ENCODE results near the gene PCDHGB5.
"Not testable (repeated sequence)": the region's sequence is repeated elsewhere in the genome, so short reads cannot be mapped to it uniquely, and the experiment has no call there.

Gene PCDHGB5

DNA sequence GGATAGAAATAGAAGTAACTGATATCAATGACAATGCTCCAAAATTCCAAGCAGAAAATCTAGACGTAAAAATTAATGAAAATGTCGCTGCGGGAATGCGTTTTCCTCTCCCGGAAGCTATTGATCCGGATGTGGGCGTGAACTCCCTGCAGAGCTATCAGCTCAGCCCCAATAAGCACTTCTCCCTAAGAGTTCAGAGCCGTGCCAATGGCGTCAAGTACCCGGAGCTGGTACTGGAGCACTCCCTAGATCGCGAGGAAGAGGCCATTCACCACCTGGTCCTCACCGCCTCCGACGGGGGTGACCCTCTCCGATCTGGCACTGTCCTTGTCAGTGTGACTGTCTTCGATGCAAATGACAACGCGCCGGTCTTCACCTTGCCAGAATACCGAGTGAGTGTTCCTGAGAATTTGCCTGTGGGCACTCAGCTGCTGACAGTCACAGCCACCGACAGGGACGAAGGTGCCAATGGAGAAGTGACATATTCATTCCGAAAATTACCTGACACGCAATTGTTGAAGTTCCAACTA lies 15.9 kb downstream of the PCDHGB5 start:
- Histone ChIP-seq H3K36me3 (ENCODE audit: control insufficient read depth in 4 of 4, insufficient read depth in 4 of 4, low read length in 3 of 4) (peaks cover 0 to 4% (median 0%) of the 10 kb centered on the region in 4 experiments), H3K9me3 (ENCODE audit: control extremely low read depth in 1 of 5, control insufficient read depth in 4 of 5, insufficient read depth in 2 of 5, low read depth in 1 of 5, low read length in 4 of 5) (peaks cover 5 to 40% (median 31%) of the 10 kb centered on the region in 5 experiments), H3K4me1 (ENCODE audit: control extremely low read depth in 1 of 4, control insufficient read depth in 4 of 4, insufficient read depth in 4 of 4, low read length in 3 of 4) (peaks cover 0 to 15% (median 10%) of the 10 kb centered on the region in 4 experiments), H3K27me3 (replicated peaks in 2 of 5; ENCODE audit: control insufficient read depth in 4 of 5, insufficient read depth in 5 of 5, low read length in 4 of 5) (peaks cover 27 to 85% (median 34%) of the 10 kb centered on the region in 5 experiments), H3K4me3 (ENCODE audit: control insufficient read depth in 1 of 7, extremely low read depth in 1 of 7, insufficient read depth in 4 of 7, low read depth in 2 of 7, low read length in 6 of 7) (peak overlapping the region in 6 of 7 experiments; percentile 43 to 84 (median 62)), H3K27ac (ENCODE audit: insufficient read depth in 1 of 2, low read depth in 1 of 2, low read length in 2 of 2, poor library complexity in 1 of 2, severe bottlenecking in 2 of 2) (no peak overlapping the region)
- WGBS (ENCODE audit: insufficient coverage), result 15% methylated on average over 22 of the region's 25 CpGs
- ChIA-PET POLR2A (no interaction called here), CTCF (interaction anchor here (0.9 to 7.4 kb wide), 24 partner anchors 7 to 153 kb away, joined by 3 to 77 read pairs (median 5); partner anchors contain the start of genes PCDHGA11, PCDHGA12, PCDHGB3 and PCDHGB4)
- DNase-seq, result no peak

DNA sequence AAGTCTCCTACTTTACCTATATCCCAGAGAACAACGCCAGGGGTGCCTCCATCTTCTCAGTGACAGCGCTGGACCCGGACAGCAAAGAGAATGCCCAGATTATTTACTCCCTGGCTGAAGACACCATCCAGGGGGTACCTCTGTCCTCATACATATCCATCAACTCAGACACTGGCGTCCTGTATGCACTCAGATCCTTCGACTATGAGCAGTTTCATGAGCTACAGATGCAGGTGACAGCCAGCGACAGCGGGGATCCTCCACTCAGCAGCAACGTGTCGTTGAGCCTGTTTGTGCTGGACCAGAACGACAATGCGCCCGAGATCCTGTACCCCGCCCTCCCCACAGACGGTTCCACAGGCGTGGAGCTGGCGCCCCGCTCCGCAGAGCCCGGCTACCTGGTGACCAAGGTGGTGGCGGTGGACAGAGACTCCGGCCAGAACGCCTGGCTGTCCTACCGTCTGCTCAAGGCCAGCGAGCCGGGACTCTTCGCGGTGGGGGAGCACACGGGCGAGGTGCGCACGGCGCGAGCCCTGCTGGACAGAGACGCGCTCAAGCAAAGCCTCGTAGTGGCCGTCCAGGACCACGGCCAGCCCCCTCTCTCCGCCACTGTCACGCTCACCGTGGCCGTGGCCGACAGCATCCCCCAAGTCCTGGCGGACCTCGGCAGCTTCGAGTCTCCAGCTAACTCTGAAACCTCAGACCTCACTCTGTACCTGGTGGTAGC lies 17.0 kb downstream of the PCDHGB5 start:
- DNase-seq; H3K36me3 ChIP-seq (ENCODE audit: control insufficient read depth in 4 of 4, insufficient read depth in 4 of 4, low read length in 3 of 4); H3K27ac ChIP-seq (ENCODE audit: insufficient read depth in 1 of 2, low read depth in 1 of 2, low read length in 2 of 2, poor library complexity in 1 of 2, severe bottlenecking in 2 of 2); POLR2A ChIA-PET: not testable (repeated sequence)
- Histone ChIP-seq H3K27me3 (replicated peaks in 2 of 5; ENCODE audit: control insufficient read depth in 4 of 5, insufficient read depth in 5 of 5, low read length in 4 of 5) (peaks cover 26 to 85% (median 30%) of the 10 kb centered on the region in 5 experiments), H3K9me3 (ENCODE audit: control extremely low read depth in 1 of 5, control insufficient read depth in 4 of 5, insufficient read depth in 2 of 5, low read depth in 1 of 5, low read length in 4 of 5) (peaks cover 1 to 40% (median 31%) of the 10 kb centered on the region in 5 experiments), H3K4me3 (ENCODE audit: control insufficient read depth in 1 of 7, extremely low read depth in 1 of 7, insufficient read depth in 4 of 7, low read depth in 2 of 7, low read length in 6 of 7) (peak overlapping the region in 1 of 7 experiments; percentile 3), H3K4me1 (ENCODE audit: control extremely low read depth in 1 of 4, control insufficient read depth in 4 of 4, insufficient read depth in 4 of 4, low read length in 3 of 4) (peaks cover 0 to 21% (median 10%) of the 10 kb centered on the region in 4 experiments)
- CTCF ChIA-PET, result interaction anchor here (1.1 to 7.4 kb wide), 10 partner anchors 15 to 152 kb away, joined by 3 to 77 read pairs (median 14); partner anchors contain the start of genes PCDHGA12, PCDHGB4 and PCDHGB5
- 28% methylated on average over 32 of the region's 46 CpGs for WGBS (ENCODE audit: insufficient coverage)

DNA sequence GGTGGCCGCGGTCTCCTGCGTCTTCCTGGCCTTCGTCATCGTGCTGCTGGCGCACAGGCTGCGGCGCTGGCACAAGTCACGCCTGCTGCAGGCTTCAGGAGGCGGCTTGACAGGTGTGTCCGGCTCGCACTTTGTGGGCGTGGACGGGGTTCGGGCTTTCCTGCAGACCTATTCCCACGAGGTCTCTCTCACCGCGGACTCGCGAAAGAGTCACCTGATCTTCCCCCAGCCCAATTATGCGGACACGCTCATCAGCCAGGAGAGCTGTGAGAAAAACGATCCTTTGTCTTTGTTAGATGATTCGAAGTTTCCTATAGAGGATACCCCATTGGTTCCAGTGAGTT lies 17.5 kb downstream of the PCDHGB5 start:
- peaks cover 1 to 38% (median 29%) of the 10 kb centered on the region in 5 experiments for H3K9me3 ChIP-seq (ENCODE audit: control extremely low read depth in 1 of 5, control insufficient read depth in 4 of 5, insufficient read depth in 2 of 5, low read depth in 1 of 5, low read length in 4 of 5)
- H3K4me3 ChIP-seq (ENCODE audit: control insufficient read depth in 1 of 7, extremely low read depth in 1 of 7, insufficient read depth in 4 of 7, low read depth in 2 of 7, low read length in 6 of 7), result peak overlapping the region in 3 of 7 experiments; percentile 3 to 26 (median 16)
- POLR2A ChIA-PET; H3K27ac ChIP-seq (ENCODE audit: insufficient read depth in 1 of 2, low read depth in 1 of 2, low read length in 2 of 2, poor library complexity in 1 of 2, severe bottlenecking in 2 of 2); H3K36me3 ChIP-seq (ENCODE audit: control insufficient read depth in 4 of 4, insufficient read depth in 4 of 4, low read length in 3 of 4): not testable (repeated sequence)
- peak in 2 of 3 donors; percentile 39 to 62 for DNase-seq
- H3K4me1 ChIP-seq (ENCODE audit: control extremely low read depth in 1 of 4, control insufficient read depth in 4 of 4, insufficient read depth in 4 of 4, low read length in 3 of 4), result peaks cover 0 to 21% (median 10%) of the 10 kb centered on the region in 4 experiments
- peaks cover 24 to 83% (median 31%) of the 10 kb centered on the region in 5 experiments for H3K27me3 ChIP-seq (replicated peaks in 2 of 5; ENCODE audit: control insufficient read depth in 4 of 5, insufficient read depth in 5 of 5, low read length in 4 of 5)
- CTCF ChIA-PET, result interaction anchor here (3.2 to 7.4 kb wide), 4 partner anchors 108 to 148 kb away, joined by 9 to 77 read pairs (median 48); no protein-coding TSS in a partner anchor
- 12% methylated on average over 11 of the region's 24 CpGs for WGBS (ENCODE audit: insufficient coverage)

DNA sequence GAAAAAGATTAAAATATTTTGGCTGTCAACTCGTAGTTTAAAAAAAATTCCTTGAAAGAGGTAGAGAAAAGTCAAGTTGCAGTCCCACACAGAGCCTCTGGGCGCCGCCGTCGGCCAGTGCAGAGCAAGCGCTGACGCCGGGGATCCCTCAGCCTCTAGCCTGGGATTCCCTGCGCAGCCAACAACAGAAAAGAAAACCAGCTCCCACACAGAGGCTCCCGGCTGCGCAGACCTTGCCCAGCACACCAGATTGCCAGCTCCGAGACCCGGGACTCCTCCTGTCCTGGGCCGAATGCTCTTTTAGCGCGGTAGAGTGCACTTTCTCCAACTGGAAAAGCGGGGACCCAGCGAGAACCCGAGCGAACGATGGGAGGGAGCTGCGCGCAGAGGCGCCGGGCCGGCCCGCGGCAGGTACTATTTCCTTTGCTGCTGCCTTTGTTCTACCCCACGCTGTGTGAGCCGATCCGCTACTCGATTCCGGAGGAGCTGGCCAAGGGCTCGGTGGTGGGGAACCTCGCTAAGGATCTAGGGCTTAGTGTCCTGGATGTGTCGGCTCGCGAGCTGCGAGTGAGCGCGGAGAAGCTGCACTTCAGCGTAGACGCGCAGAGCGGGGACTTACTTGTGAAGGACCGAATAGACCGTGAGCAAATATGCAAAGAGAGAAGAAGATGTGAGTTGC lies 19.9 kb downstream of the PCDHGB5 start, which contains the start of gene PCDHGB7:
TSS of gene PCDHGB7 (plus strand) at position 184 of the 679 bp plus-strand sequence. CDS start at position 367, 183 bp downstream.
- Histone ChIP-seq H3K4me1 (ENCODE audit: control extremely low read depth in 1 of 4, control insufficient read depth in 4 of 4, insufficient read depth in 4 of 4, low read length in 3 of 4) (peaks cover 0 to 27% (median 18%) of the 10 kb centered on the region in 4 experiments), H3K4me3 (ENCODE audit: control insufficient read depth in 1 of 7, extremely low read depth in 1 of 7, insufficient read depth in 4 of 7, low read depth in 2 of 7, low read length in 6 of 7) (peak within 1 kb of the TSS; percentile 44 to 80 (median 60)), H3K27me3 (replicated peaks in 2 of 5; ENCODE audit: control insufficient read depth in 4 of 5, insufficient read depth in 5 of 5, low read length in 4 of 5) (peaks cover 35 to 90% (median 41%) of the 10 kb centered on the region in 5 experiments), H3K9me3 (ENCODE audit: control extremely low read depth in 1 of 5, control insufficient read depth in 4 of 5, insufficient read depth in 2 of 5, low read depth in 1 of 5, low read length in 4 of 5) (peaks cover 0 to 52% (median 39%) of the 10 kb centered on the region in 5 experiments)
- POLR2A ChIA-PET; H3K36me3 ChIP-seq (ENCODE audit: control insufficient read depth in 4 of 4, insufficient read depth in 4 of 4, low read length in 3 of 4); H3K27ac ChIP-seq (ENCODE audit: insufficient read depth in 1 of 2, low read depth in 1 of 2, low read length in 2 of 2, poor library complexity in 1 of 2, severe bottlenecking in 2 of 2): not testable (repeated sequence)
- CTCF ChIA-PET, result interaction anchor here (0.6 to 7.4 kb wide), 17 partner anchors 12 to 192 kb away, joined by 3 to 77 read pairs (median 6); partner anchors contain the start of genes PCDHGA12, PCDHGA9, PCDHGC5 and TAF7
- DNase-seq, result peak; percentile 82 to 88 (median 88)
- WGBS (ENCODE audit: insufficient coverage), result 1% methylated on average over 27 of the region's 47 CpGs

DNA sequence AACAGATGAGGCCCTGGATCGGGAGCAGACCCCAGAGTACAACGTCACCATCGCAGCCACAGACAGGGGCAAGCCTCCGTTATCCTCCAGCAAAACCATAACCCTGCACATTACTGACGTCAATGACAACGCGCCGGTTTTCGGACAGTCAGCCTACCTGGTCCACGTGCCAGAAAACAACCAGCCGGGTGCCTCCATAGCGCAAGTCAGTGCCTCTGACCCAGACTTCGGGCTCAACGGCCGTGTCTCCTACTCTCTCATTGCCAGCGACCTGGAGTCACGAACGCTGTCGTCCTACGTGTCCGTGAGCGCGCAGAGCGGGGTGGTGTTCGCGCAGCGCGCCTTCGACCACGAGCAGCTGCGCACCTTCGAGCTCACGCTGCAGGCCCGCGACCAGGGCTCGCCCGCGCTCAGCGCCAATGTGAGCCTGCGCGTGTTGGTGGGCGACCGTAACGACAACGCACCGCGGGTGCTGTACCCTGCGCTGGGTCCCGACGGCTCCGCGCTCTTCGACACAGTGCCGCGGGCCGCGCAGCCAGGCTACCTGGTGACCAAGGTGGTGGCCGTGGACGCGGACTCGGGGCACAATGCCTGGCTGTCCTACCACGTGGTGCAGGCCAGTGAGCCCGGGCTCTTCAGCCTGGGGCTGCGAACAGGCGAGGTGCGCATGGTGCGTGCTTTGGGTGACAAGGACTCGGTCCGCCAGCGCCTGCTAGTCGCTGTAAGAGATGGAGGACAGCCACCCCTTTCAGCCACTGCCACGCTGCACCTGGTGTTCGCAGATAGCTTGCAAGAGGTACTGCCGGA lies 21.5 kb downstream of the PCDHGB5 start:
- DNase-seq, result peak in 1 of 3 donors; percentile 6
- POLR2A ChIA-PET, result no interaction called here
- Histone ChIP-seq H3K4me1 (ENCODE audit: control extremely low read depth in 1 of 4, control insufficient read depth in 4 of 4, insufficient read depth in 4 of 4, low read length in 3 of 4) (peaks cover 0 to 23% (median 9%) of the 10 kb centered on the region in 4 experiments), H3K36me3 (ENCODE audit: control insufficient read depth in 4 of 4, insufficient read depth in 4 of 4, low read length in 3 of 4) (peaks cover 0 to 2% (median 0%) of the 10 kb centered on the region in 4 experiments), H3K9me3 (ENCODE audit: control extremely low read depth in 1 of 5, control insufficient read depth in 4 of 5, insufficient read depth in 2 of 5, low read depth in 1 of 5, low read length in 4 of 5) (peaks cover 0 to 59% (median 42%) of the 10 kb centered on the region in 5 experiments), H3K4me3 (ENCODE audit: control insufficient read depth in 1 of 7, extremely low read depth in 1 of 7, insufficient read depth in 4 of 7, low read depth in 2 of 7, low read length in 6 of 7) (no peak overlapping the region), H3K27me3 (replicated peaks in 2 of 5; ENCODE audit: control insufficient read depth in 4 of 5, insufficient read depth in 5 of 5, low read length in 4 of 5) (peaks cover 33 to 91% (median 34%) of the 10 kb centered on the region in 5 experiments), H3K27ac (ENCODE audit: insufficient read depth in 1 of 2, low read depth in 1 of 2, low read length in 2 of 2, poor library complexity in 1 of 2, severe bottlenecking in 2 of 2) (no peak overlapping the region)
- 34% methylated on average over 60 of the region's 74 CpGs for WGBS (ENCODE audit: insufficient coverage)
- CTCF ChIA-PET, result interaction anchor here (1.0 to 6.6 kb wide), 10 partner anchors 11 to 147 kb away, joined by 3 to 65 read pairs (median 10); partner anchors contain the start of gene PCDHGA12

DNA sequence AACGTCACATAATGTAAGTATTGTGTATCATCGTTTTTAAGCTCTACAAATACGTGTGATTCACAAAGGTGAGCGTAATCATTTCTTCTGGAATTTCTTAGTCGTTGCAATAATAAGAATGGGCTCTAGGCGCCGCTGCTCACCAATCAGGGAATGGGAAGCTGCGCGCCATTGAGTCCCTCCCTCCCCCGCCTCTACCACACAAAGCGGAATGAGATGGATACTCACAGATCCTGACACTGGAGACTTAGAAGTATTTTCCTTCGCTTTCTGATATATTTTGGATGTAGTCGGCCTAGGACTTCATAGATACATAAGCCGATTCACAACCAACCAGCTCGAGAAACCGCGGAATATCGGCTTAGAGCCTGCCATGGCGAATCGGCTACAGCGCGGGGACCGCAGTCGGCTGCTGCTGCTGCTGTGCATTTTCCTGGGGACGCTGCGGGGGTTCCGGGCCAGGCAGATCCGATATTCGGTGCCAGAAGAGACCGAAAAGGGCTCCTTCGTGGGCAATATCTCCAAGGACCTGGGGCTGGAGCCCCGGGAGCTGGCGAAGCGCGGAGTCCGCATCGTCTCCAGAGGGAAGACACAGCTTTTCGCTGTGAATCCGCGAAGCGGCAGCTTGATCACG lies 23.2 kb downstream of the PCDHGB5 start, which contains the start of gene PCDHGA11:
TSS of gene PCDHGA11 (plus strand) at position 197 of the 634 bp plus-strand sequence. CDS start at position 374, 177 bp downstream.
- peaks cover 0 to 2% (median 0%) of the 10 kb centered on the region in 4 experiments for H3K36me3 ChIP-seq (ENCODE audit: control insufficient read depth in 4 of 4, insufficient read depth in 4 of 4, low read length in 3 of 4)
- 3% methylated on average over 33 of the region's 42 CpGs for WGBS (ENCODE audit: insufficient coverage)
- ChIA-PET CTCF (interaction anchor here (0.6 to 6.6 kb wide), 26 partner anchors 8 to 146 kb away, joined by 3 to 65 read pairs (median 4); partner anchors contain the start of genes PCDHGA10, PCDHGA12, PCDHGA8 and PCDHGB3), POLR2A (no interaction called here)
- DNase-seq, result peak; percentile 75 to 81 (median 80)
- H3K4me1 ChIP-seq (ENCODE audit: control extremely low read depth in 1 of 4, control insufficient read depth in 4 of 4, insufficient read depth in 4 of 4, low read length in 3 of 4), result peaks cover 0 to 18% (median 9%) of the 10 kb centered on the region in 4 experiments
- no peak within 1 kb of the TSS for H3K27ac ChIP-seq (ENCODE audit: insufficient read depth in 1 of 2, low read depth in 1 of 2, low read length in 2 of 2, poor library complexity in 1 of 2, severe bottlenecking in 2 of 2)
- H3K4me3 ChIP-seq (ENCODE audit: control insufficient read depth in 1 of 7, extremely low read depth in 1 of 7, insufficient read depth in 4 of 7, low read depth in 2 of 7, low read length in 6 of 7), result peak within 1 kb of the TSS; percentile 36 to 81 (median 63)
- H3K27me3 ChIP-seq (replicated peaks in 2 of 5; ENCODE audit: control insufficient read depth in 4 of 5, insufficient read depth in 5 of 5, low read length in 4 of 5), result peaks cover 30 to 89% (median 37%) of the 10 kb centered on the region in 5 experiments
- peaks cover 0 to 61% (median 39%) of the 10 kb centered on the region in 5 experiments for H3K9me3 ChIP-seq (ENCODE audit: control extremely low read depth in 1 of 5, control insufficient read depth in 4 of 5, insufficient read depth in 2 of 5, low read depth in 1 of 5, low read length in 4 of 5)
